Neural progenitor cell (in vitro differentiated cells): ENCODE results near the gene RXRA.

Experiments used
- CTCF ChIP-seq: fragments of 200-600 bp; sonication (generic); IDR thresholded peaks from 2 replicates; pipeline ENCODE4 v1.5.1; 2017; ENCODE audit warnings: antibody characterized with exemption, mild to moderate bottlenecking
- EZH2 ChIP-seq: fragments of 200-600 bp; sonication (generic); IDR thresholded peaks from 2 replicates; pipeline ENCODE4 v1.6.1; 2017; ENCODE audit warnings: antibody characterized with exemption, mild to moderate bottlenecking, moderate library complexity
- EZH2phosphoT487 ChIP-seq: fragments of 200-600 bp; sonication (generic); IDR thresholded peaks from 2 replicates; pipeline ENCODE4 v1.6.1; 2017; ENCODE audit warnings: antibody characterized with exemption

- TF ChIP-seq CTCF: no peak
- no peak for TF ChIP-seq EZH2
- TF ChIP-seq EZH2phosphoT487: no peak
These were observed 159.4 kb downstream of the RXRA start for GRCh38 chr9:134485653-134486052.
